Natural killer cell (primary cell): ENCODE results near the gene NR2F6. TPM values are rescaled to one million over a fixed set of nuclear protein-coding genes. Genes with fewer than 3 reads are reported as not detected.
A peak's percentile ranks its signal among the peaks of the same experiment; 100 is the strongest.

Source experiments
- ATAC-seq, 3 donors: fragments of 150-1000 bp in 2 of 3; fragments of 200-7000 bp in 1 of 3; cut with Tn5 transposase; 1 replicate in 1 of 3; 2 replicates in 2 of 3; pipeline ENCODE4 v1.10.0; 2021; ENCODE audit warnings: mild to moderate bottlenecking in 2 of 3, moderate library complexity in 2 of 3
- DNase-seq, 2 donors: peaks; one replicate each; pipeline versions ENCODE4 v3.0.0 to v3.0.0-alpha.2; 2013 to 2021; ENCODE audit warnings: mixed read lengths in 1 of 2
- H3K27ac ChIP-seq: one replicate; pipeline ENCODE4 v1.5.1; 2013; ENCODE audit warnings: mild to moderate bottlenecking, low read length
- H3K27me3 ChIP-seq: one replicate; pipeline ENCODE4 v1.6.1; 2013; ENCODE audit warnings: low read length; ENCODE audit not compliant: control insufficient read depth, insufficient read depth
- H3K36me3 ChIP-seq: one replicate; pipeline ENCODE4 v1.6.1; 2013; ENCODE audit warnings: low read length; ENCODE audit not compliant: control insufficient read depth, insufficient read depth
- H3K4me1 ChIP-seq: one replicate; pipeline ENCODE4 v1.6.1; 2013; ENCODE audit warnings: low read length; ENCODE audit not compliant: control insufficient read depth, insufficient read depth
- H3K4me3 ChIP-seq: one replicate; pipeline ENCODE4 v1.5.1; 2013; ENCODE audit warnings: low read length
- H3K9me3 ChIP-seq: one replicate; pipeline ENCODE4 v1.6.1; 2013; ENCODE audit warnings: low read length; ENCODE audit not compliant: control insufficient read depth, insufficient read depth
- H3K27ac Mint-ChIP-seq, 2 donors: one replicate each; pipeline ENCODE4 v1.8.0; 2022; ENCODE audit warnings: mild to moderate bottlenecking in 2 of 2, mixed read lengths in 2 of 2, moderate library complexity in 1 of 2
- H3K27me3 Mint-ChIP-seq, 2 donors: one replicate each; pipeline ENCODE4 v1.8.0; 2022; ENCODE audit warnings: low read depth in 2 of 2, mixed read lengths in 2 of 2
- H3K36me3 Mint-ChIP-seq: one replicate; pipeline ENCODE4 v1.8.0; 2022; ENCODE audit warnings: mixed read lengths
- H3K4me1 Mint-ChIP-seq, 2 donors: one replicate each; pipeline ENCODE4 v1.8.0; 2022; ENCODE audit warnings: mixed read lengths in 2 of 2
- H3K4me3 Mint-ChIP-seq: one replicate; pipeline ENCODE4 v1.8.0; 2022; ENCODE audit warnings: mild to moderate bottlenecking, moderate library complexity, mixed read lengths
- H3K9me3 Mint-ChIP-seq, 2 donors: one replicate each; pipeline ENCODE4 v1.8.0; 2022; ENCODE audit warnings: mixed read lengths in 2 of 2
- CTCF ChIP-seq: fragments of 200-600 bp; IDR thresholded peaks from one replicate; pipeline ENCODE4 v1.8.0; 2022; ENCODE audit warnings: antibody characterized with exemption
- WGBS: methylation state at CpG from one replicate; pipeline ENCODE4 v1.1.7; 2013; ENCODE audit warnings: missing lambda C conversion rate; ENCODE audit not compliant: insufficient coverage; 5-methylcytosine and 5-hydroxymethylcytosine counted together
- intact Hi-C: fragments of 100-400 bp; cut with micrococcal nuclease; formaldehyde crosslinking; loops from one replicate; pipeline ENCODE4 v1.14.2; 2022
- total RNA-seq, 4 donors: library from RNA; stranded (reverse); fragments of 120-200 nt in 1 of 4; gene quantifications; one replicate each; pipeline versions ENCODE4 v1.2.3 to v1.2.4, GENCODE V29; 2013 to 2022

The NR2F6 gene
- total RNA-seq, 3 donors from 2014 or later (not counting 1 experiment from before 2014, with no cell fraction given) = 1.3 to 4.2 (median 1.8) TPM

GRCh38 chr19:17235971-17236777 is 9.5 kb downstream of the NR2F6 start:
- 13% methylated on average over 12 of the region's 27 CpGs for WGBS
- DNase-seq (no peak), ATAC-seq (peak in 2 of 3 donors; percentile 15 to 24)
- H3K27me3 ChIP-seq = no peaks in the 10 kb centered on the region
- Mint-ChIP-seq H3K9me3 (no peaks in the 10 kb centered on the region), H3K27me3 (no peaks in the 10 kb centered on the region), H3K4me3 (peak overlapping the region; percentile 35), H3K36me3 (no peaks in the 10 kb centered on the region), H3K4me1 (peaks cover 0 to 23% of the 10 kb centered on the region in 2 donors), H3K27ac (peak overlapping the region in 1 of 2 donors; percentile 66)
- no peak for TF ChIP-seq CTCF
- peaks cover 2% of the 10 kb centered on the region for H3K36me3 ChIP-seq
- no peaks in the 10 kb centered on the region for H3K9me3 ChIP-seq
- no peak overlapping the region for H3K27ac ChIP-seq
- H3K4me1 ChIP-seq = peaks cover 16% of the 10 kb centered on the region
- H3K4me3 ChIP-seq = no peak overlapping the region
- intact Hi-C loops = loop anchor here (1.0 kb wide), 1 partner anchor 169 kb away; no protein-coding TSS in a partner anchor

GRCh38 chr19:17235300-17235970 is 10.3 kb downstream of the NR2F6 start:
- Histone ChIP-seq H3K9me3 (no peaks in the 10 kb centered on the region), H3K4me3 (peak overlapping the region; percentile 45), H3K27ac (no peak overlapping the region), H3K36me3 (peaks cover 2% of the 10 kb centered on the region), H3K4me1 (peaks cover 16% of the 10 kb centered on the region), H3K27me3 (no peaks in the 10 kb centered on the region)
- intact Hi-C loops = loop anchor here (1.0 kb wide), 1 partner anchor 168 kb away; no protein-coding TSS in a partner anchor
- H3K9me3 Mint-ChIP-seq = no peaks in the 10 kb centered on the region
- DNase-seq (peak; percentile 71 to 91), ATAC-seq (peak; percentile 92 to 97 (median 96))
- peak overlapping the region; percentile 74 for H3K4me3 Mint-ChIP-seq
- H3K27me3 Mint-ChIP-seq = no peaks in the 10 kb centered on the region
- peaks cover 0 to 23% of the 10 kb centered on the region in 2 donors for H3K4me1 Mint-ChIP-seq
- WGBS = 2% methylated on average over 80 of the region's 80 CpGs
- peak overlapping the region in 1 of 2 donors; percentile 66 for H3K27ac Mint-ChIP-seq
- TF ChIP-seq CTCF = peak; percentile 65
- no peaks in the 10 kb centered on the region for H3K36me3 Mint-ChIP-seq

GRCh38 chr19:17234911-17235299 is 10.8 kb downstream of the NR2F6 start:
- 26% methylated on average over 9 of the region's 11 CpGs for WGBS
- peaks cover 16% of the 10 kb centered on the region for H3K4me1 ChIP-seq
- H3K4me1 Mint-ChIP-seq = peaks cover 0 to 23% of the 10 kb centered on the region in 2 donors
- intact Hi-C loops = loop anchor here (1.0 kb wide), 1 partner anchor 168 kb away; no protein-coding TSS in a partner anchor
- DNase-seq (peak; percentile 52 to 78), ATAC-seq (peak; percentile 42 to 60 (median 60))
- no peaks in the 10 kb centered on the region for H3K9me3 ChIP-seq
- H3K36me3 Mint-ChIP-seq = no peaks in the 10 kb centered on the region
- peaks cover 2% of the 10 kb centered on the region for H3K36me3 ChIP-seq
- H3K9me3 Mint-ChIP-seq = no peaks in the 10 kb centered on the region
- no peak for TF ChIP-seq CTCF
- H3K27me3 ChIP-seq = no peaks in the 10 kb centered on the region
- H3K27me3 Mint-ChIP-seq = no peaks in the 10 kb centered on the region
- peak overlapping the region; percentile 76 for H3K4me3 Mint-ChIP-seq
- peak overlapping the region in 1 of 2 donors; percentile 66 for H3K27ac Mint-ChIP-seq
- peak overlapping the region; percentile 45 for H3K4me3 ChIP-seq
- no peak overlapping the region for H3K27ac ChIP-seq
